Measurements from ENCODE around the gene IL1RAPL2. TPM values are rescaled to one million over a fixed set of nuclear protein-coding genes. Genes with fewer than 3 reads are reported as not detected.
A peak's percentile ranks its signal among the peaks of the same experiment; 100 is the strongest.

Gene IL1RAPL2
- total and polyA plus RNA-seq, 2 of the 4 experiments (the other 2 are of a cell fraction) = 0.03 TPM; not detected in 1

DNA sequence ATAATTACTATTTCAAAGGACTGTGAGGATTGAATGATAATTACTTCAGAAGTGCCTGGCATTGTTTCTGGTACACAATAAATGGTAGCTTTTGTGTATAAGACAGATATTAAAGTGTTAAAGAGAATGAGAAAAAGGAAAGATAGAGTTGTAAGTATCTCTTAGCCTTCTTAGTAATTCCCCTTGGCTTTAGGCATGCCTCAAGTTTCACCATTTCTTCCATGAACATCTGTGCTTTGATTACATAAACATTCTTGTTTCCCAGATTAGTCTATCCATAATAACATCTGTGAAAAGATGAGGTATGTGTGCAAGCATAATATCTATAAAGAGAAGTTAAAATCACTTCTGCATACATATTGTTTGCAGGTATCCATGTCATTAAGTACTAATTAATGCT lies 885.4 kb downstream of the IL1RAPL2 start:
- H4K91ac ChIP-seq (ENCODE audit: insufficient read depth, low read depth, low read length) = no peak overlapping the region
- CTCF ChIA-PET = no interaction called here
- no peak overlapping the region for H2AK5ac ChIP-seq (ENCODE audit: low read depth, low read length)
- H3K9me1 ChIP-seq (ENCODE audit: insufficient read depth, low read length) = no peaks in the 10 kb centered on the region
- ATAC-seq (ENCODE audit: low read depth) (no peak), DNase-seq (peak; percentile 0)
- no peaks in the 10 kb centered on the region for H3K9me3 ChIP-seq (ENCODE audit: control insufficient read depth, insufficient read depth, low read length)
- no peak overlapping the region for H2AFZ ChIP-seq (replicated peaks; ENCODE audit: low read length, poor library complexity)
- no peak overlapping the region for H3K4me2 ChIP-seq (ENCODE audit: low read depth, low read length)
- H3K4me1 ChIP-seq (ENCODE audit: control insufficient read depth, insufficient read depth, low read length) = no peaks in the 10 kb centered on the region
- no peak overlapping the region for H2BK15ac ChIP-seq (ENCODE audit: low read depth, low read length)
- intact Hi-C loops (cut with micrococcal nuclease) = no loop called here
- H3K56ac ChIP-seq (ENCODE audit: extremely low read depth, insufficient read depth, low read length) = no peak overlapping the region
- H2AK9ac ChIP-seq (replicated peaks; ENCODE audit: low read depth, low read length, poor library complexity) = no peak overlapping the region
- H3K14ac ChIP-seq (replicated peaks; ENCODE audit: low read depth, low read length) = no peak overlapping the region
- H3K4ac ChIP-seq (ENCODE audit: low read depth, low read length) = no peak overlapping the region
- dilution Hi-C loops (cut with HindIII; ENCODE audit: low sequenced_read_pairs, unreplicated experiment) = no loop called here
- no peak overlapping the region for H3K18ac ChIP-seq (ENCODE audit: low read depth, low read length)
- POLR2A ChIA-PET (ENCODE audit: unreplicated experiment) = no interaction called here
- H4K8ac ChIP-seq (ENCODE audit: low read depth in 2 of 2, low read length in 2 of 2) = no peak overlapping the region
- no peak overlapping the region for H2BK120ac ChIP-seq (ENCODE audit: low read depth, low read length)
- no peaks in the 10 kb centered on the region for H3K36me3 ChIP-seq (ENCODE audit: control insufficient read depth, insufficient read depth, low read length)
- H3K27me3 ChIP-seq (ENCODE audit: control insufficient read depth, insufficient read depth, low read length) = no peaks in the 10 kb centered on the region
- no peak overlapping the region for H2BK5ac ChIP-seq (ENCODE audit: low read depth, low read length, poor library complexity, severe bottlenecking)
- H4K5ac ChIP-seq (ENCODE audit: low read depth, low read length) = no peak overlapping the region
- in situ Hi-C loops (cut with MboI; ENCODE audit: low sequenced_read_pairs) = no loop called here
- no peaks in the 10 kb centered on the region for H4K20me1 ChIP-seq (ENCODE audit: insufficient read depth, low read length)
- no peak overlapping the region for H2BK20ac ChIP-seq (ENCODE audit: low read depth, low read length)
- no peak for TF ChIP-seq POLR2A (IDR thresholded peaks at IDR 0.05; ENCODE audit: low read depth, low read length)
- no peak for TF ChIP-seq CHD1 (IDR thresholded peaks at IDR 0.05; ENCODE audit: low read depth, low read length)
- no peak for TF ChIP-seq MAFK (IDR thresholded peaks at IDR 0.05; ENCODE audit: low read depth, low read length)
- TF ChIP-seq BHLHE40 (IDR thresholded peaks at IDR 0.05; ENCODE audit: low read depth, low read length) = no peak
- no peak overlapping the region for H3K27ac ChIP-seq (ENCODE audit: insufficient read depth, low read length)
- no peak overlapping the region for H3K23ac ChIP-seq (ENCODE audit: low read depth, low read length)
- H3K9ac ChIP-seq (ENCODE audit: low read depth, low read length) = no peak overlapping the region
- H3K4me3 ChIP-seq (ENCODE audit: insufficient read depth, low read depth, low read length) = no peak overlapping the region
- H3K79me1 ChIP-seq (ENCODE audit: low read depth in 1 of 2, low read length in 2 of 2) = no peaks in the 10 kb centered on the region
- BruUV-seq (replicated peaks) = no TSS peak
